ENCODE data around the gene ARF3.
A peak's percentile ranks its signal among the peaks of the same experiment; 100 is the strongest.

Gene ARF3

DNA sequence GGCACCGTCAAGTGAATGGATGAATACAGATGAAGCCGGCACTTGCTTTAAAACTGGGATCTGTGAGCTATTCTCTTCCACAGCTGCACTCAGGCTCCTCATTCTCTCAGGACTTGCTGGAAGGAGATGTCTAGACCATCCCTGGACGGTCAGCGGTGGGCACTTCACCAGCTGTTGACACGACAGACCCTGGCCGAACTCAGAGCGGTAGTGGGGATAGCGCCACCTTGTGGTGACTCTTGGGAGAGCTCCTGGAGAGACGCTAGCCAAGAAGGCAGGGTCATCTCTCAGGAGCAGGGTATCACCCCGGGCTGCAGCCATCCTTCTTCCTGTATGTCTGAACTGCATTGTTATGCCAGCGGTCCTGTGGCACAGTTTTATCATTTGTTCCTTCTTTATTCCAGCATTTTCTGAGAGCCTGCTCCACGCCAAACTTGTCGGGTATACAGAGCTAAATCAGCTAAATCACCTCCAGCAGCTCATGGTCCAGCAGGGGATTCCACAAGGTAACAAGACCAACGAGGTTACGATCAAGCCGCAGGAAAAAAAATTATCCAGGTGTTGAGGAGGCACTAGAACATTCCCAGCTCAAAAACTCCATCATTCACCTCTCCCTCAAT is 30.9 kb upstream of the ARF3 start:
- ATAC-seq: peak; percentile 80
- Mint-ChIP-seq H3K27ac (no peak overlapping the region), H3K4me1 (peaks cover 11% of the 10 kb centered on the region), H3K4me3 (no peak overlapping the region), H3K9me3 (no peaks in the 10 kb centered on the region), H3K36me3 (no peaks in the 10 kb centered on the region)
- DNase-seq (ENCODE audit: low spot score in 2 of 2): peak; percentile 85 to 94

DNA sequence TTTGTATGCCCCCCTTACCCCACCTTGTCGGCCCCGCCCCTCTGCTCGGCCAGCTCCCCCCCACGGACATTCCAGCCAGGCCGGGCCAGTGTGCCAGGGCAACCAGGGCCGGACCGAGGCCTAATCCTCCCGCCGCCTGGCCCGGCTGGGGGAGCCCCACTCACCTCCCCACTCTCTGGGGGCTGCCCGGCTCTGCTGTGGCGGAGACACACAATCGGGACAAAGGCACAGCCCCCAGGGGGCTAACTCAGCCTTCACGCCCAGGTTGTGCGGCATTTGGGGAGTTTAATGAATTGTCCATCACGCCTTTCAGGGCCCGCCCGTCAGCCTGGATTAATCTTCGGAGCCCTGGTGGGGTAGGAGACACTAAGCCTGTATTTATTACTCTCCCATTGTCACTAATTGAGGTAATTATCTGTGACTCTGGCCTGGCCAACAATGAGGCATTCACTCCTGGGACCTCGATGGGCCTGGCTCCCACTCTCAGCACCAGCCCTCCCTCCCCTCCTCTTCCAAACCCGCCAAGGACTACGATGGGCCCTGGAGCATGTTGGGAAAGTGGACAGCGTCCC is 29.5 kb upstream of the ARF3 start:
- no peak for DNase-seq (ENCODE audit: low spot score in 2 of 2)
- Mint-ChIP-seq H3K36me3 (peaks cover 3% of the 10 kb centered on the region), H3K27ac (no peak overlapping the region), H3K4me3 (no peak overlapping the region), H3K4me1 (peaks cover 21% of the 10 kb centered on the region), H3K9me3 (no peaks in the 10 kb centered on the region)
- ATAC-seq: no peak

DNA sequence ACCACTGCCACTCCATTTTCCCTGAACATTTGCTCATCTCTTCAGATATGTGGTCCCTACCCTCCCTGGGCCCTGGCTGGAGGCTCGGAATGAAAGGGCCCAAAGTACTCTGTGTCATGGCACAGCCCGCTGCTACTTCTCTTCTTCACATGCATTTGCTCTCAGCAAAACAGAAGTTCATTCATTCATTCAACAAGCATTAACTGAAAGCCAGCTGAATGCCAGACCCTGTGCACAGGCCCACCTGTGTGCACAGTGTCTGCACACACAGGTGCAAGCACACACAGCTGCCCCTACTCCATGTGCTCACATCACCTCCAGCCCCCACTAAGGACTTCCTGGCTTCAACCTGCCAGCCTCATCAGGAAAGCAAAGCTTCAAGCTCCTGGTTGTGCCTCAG is 28.6 kb upstream of the ARF3 start:
- Mint-ChIP-seq H3K4me1 (peaks cover 30% of the 10 kb centered on the region), H3K36me3 (peaks cover 8% of the 10 kb centered on the region), H3K4me3 (no peak overlapping the region), H3K27ac (no peak overlapping the region), H3K9me3 (no peaks in the 10 kb centered on the region)
- no peak for ATAC-seq
- DNase-seq (ENCODE audit: low spot score in 2 of 2): no peak

DNA sequence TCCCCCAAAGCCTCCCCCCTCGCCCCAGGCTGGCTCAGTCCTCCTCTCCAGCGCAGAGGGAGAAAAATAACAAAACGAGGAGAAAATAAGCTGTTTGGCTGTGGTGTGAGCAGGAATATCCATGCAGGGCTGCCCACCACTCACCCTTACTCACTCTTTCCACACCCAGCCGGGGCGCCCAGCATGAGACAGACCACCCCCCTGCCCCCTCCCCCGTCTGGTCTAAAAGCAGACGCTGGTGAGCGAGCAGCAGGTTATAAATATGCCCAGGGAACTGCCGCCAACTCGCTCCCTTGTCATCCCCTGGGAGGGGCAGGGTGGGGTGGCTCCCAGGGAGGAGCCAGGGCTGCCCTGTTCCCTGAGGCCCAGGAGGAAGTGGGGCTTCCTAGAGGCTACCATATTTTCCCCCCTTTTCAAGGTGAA is 28.2 kb upstream of the ARF3 start:
- ATAC-seq: no peak
- H3K9me3 Mint-ChIP-seq: no peaks in the 10 kb centered on the region

DNA sequence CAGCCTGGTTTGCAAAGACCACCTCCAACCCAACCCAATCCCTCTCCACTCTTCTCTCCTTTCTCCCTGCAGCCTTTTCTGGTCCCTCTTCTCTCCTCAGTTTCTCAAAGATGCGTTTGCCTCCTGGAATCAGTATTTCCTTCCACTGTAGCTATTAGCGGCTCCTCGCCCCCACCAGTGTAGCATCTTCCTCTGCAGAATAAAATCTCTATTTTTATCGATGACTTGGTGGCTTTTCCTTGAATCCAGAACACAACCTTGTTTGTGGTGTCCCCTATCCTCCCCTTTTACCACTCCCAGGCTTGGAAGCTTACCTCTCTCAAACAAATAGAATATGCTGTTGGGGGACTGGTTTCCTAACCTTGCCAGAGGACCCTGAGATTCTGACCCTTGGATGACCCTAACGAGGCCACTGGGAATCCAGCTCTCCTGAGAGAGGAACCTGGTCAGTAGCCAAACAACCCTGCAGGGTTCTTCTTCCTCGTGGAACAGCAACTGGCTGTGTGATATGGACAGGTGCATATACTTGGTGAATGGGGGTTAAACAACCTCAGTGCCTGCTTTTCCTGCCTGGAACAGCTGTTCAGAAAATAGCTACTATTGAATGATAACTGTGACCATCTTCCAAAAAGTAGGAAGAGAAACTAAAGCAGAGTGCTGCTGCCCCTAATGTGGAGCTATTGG is 25.3 kb upstream of the ARF3 start:
- H3K36me3 Mint-ChIP-seq: peaks cover 12% of the 10 kb centered on the region
- no peak for DNase-seq (ENCODE audit: low spot score in 2 of 2)
- H3K9me3 Mint-ChIP-seq: no peaks in the 10 kb centered on the region
- H3K4me3 Mint-ChIP-seq: peak overlapping the region; percentile 80
- no peak overlapping the region for H3K27ac Mint-ChIP-seq
- H3K4me1 Mint-ChIP-seq: peaks cover 52% of the 10 kb centered on the region
- ATAC-seq: no peak

More for the DNA sequence above, 28.2 kb upstream of the ARF3 start:
- Mint-ChIP-seq H3K36me3 (peaks cover 8% of the 10 kb centered on the region), H3K4me3 (no peak overlapping the region), H3K27ac (no peak overlapping the region), H3K4me1 (peaks cover 34% of the 10 kb centered on the region)
- no peak for DNase-seq (ENCODE audit: low spot score in 2 of 2)

DNA sequence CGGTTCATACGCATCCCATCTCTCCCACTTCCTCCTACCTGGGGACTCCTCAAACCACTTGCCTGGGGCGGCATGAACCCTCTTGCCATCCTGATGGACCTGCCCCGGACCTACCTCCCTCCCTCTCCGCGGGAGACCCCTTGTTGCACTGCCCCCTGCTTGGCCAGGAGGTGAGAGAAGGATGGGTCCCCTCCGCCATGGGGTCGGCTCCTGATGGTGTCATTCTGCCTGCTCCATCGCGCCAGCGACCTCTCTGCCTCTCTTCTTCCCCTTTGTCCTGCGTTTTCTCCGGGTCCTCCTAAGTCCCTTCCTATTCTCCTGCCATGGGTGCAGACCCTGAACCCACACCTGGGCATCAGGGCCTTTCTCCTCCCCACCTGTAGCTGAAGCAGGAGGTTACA is 24.5 kb upstream of the ARF3 start:
- ATAC-seq (no peak), DNase-seq (ENCODE audit: low spot score in 2 of 2) (no peak)
- Mint-ChIP-seq H3K4me3 (peak overlapping the region; percentile 80), H3K36me3 (peaks cover 14% of the 10 kb centered on the region), H3K4me1 (peaks cover 57% of the 10 kb centered on the region), H3K27ac (peak overlapping the region; percentile 74), H3K9me3 (no peaks in the 10 kb centered on the region)

DNA sequence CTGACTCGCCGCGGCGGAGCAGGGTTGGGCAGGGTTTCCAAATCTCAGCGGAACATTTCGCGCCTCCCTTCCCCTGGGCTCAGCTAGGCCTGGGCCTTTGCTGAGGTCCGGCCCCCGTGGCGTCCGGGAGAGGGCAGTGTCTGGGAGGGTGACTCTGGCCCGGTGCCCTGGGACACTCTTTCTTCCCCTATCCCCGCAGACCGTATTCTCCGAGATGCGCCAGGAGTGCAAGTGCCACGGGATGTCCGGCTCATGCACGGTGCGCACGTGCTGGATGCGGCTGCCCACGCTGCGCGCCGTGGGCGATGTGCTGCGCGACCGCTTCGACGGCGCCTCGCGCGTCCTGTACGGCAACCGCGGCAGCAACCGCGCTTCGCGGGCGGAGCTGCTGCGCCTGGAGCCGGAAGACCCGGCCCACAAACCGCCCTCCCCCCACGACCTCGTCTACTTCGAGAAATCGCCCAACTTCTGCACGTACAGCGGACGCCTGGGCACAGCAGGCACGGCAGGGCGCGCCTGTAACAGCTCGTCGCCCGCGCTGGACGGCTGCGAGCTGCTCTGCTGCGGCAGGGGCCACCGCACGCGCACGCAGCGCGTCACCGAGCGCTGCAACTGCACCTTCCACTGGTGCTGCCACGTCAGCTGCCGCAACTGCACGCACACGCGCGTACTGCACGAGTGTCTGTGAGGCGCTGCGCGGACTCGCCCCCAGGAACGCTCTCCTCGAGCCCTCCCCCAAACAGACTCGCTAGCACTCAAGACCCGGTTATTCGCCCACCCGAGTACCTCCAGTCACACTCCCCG is 23.9 kb upstream of the ARF3 start:
- peaks cover 59% of the 10 kb centered on the region for H3K4me1 Mint-ChIP-seq
- DNase-seq (ENCODE audit: low spot score in 2 of 2) (peak in 1 of 2 donors; percentile 10), ATAC-seq (peak; percentile 34)
- H3K36me3 Mint-ChIP-seq: peaks cover 14% of the 10 kb centered on the region
- H3K4me3 Mint-ChIP-seq: peak overlapping the region; percentile 80
- no peaks in the 10 kb centered on the region for H3K9me3 Mint-ChIP-seq
- H3K27ac Mint-ChIP-seq: peak overlapping the region; percentile 74

DNA sequence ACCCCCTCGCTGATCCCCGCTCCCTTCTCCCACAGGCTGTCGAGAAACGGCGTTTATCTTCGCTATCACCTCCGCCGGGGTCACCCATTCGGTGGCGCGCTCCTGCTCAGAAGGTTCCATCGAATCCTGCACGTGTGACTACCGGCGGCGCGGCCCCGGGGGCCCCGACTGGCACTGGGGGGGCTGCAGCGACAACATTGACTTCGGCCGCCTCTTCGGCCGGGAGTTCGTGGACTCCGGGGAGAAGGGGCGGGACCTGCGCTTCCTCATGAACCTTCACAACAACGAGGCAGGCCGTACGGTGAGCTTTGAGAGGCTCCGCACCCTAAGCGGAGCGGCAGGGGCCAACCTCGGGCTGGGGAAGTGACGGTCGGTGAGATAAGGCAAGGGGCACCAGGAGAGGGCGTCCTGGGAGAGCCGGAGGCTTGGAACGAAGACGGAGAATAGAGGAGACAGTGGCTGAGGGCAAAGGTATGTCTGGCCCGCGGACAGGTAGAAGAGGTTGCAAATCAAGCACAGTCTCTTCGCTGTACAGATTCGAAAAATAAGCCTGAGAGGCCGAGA is 23.2 kb upstream of the ARF3 start:
- peaks cover 59% of the 10 kb centered on the region for H3K4me1 Mint-ChIP-seq
- no peaks in the 10 kb centered on the region for H3K9me3 Mint-ChIP-seq
- no peak for ATAC-seq
- H3K27ac Mint-ChIP-seq: peak overlapping the region; percentile 60
- H3K4me3 Mint-ChIP-seq: peak overlapping the region; percentile 80
- peaks cover 14% of the 10 kb centered on the region for H3K36me3 Mint-ChIP-seq
- peak in 1 of 2 donors; percentile 73 for DNase-seq (ENCODE audit: low spot score in 2 of 2)

DNA sequence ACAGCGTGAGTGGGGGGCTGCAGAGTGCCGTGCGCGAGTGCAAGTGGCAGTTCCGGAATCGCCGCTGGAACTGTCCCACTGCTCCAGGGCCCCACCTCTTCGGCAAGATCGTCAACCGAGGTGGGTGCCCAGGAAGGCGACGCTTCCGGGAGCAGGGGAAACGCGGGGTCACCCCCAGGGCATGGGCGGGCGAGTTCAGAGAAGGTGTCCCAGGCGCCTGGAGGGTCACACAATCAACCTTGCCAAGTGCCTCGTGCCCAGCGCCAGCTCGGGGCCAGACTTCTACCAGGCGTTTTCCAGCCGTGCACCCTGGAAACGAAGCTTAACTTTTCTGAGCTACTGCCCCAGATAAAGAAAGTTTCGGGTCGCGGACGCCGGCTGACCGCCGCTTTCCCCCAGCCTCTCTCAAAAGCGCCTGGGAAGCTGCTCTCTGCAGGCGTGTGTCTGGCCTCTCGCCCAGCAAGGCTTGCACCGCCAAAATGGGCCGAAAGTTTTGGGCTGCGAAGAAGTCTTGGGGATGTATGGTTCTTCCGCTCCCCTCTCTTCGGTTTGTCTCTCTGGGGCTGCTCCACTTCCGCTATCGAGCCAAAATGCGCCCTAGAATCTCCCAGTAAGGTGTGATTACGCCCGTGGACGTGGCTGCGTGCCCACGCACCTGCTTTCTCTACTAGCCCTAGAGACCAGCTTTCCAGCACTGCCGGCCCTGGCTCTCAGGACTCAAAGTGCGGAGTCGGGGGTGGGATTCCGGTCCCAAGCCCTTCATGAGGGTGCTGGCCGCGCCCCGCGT is 22.5 kb upstream of the ARF3 start:
- H3K27ac Mint-ChIP-seq: peak overlapping the region; percentile 60
- DNase-seq (ENCODE audit: low spot score in 2 of 2): peak in 1 of 2 donors; percentile 65
- H3K9me3 Mint-ChIP-seq: no peaks in the 10 kb centered on the region
- peak overlapping the region; percentile 80 for H3K4me3 Mint-ChIP-seq
- H3K36me3 Mint-ChIP-seq: peaks cover 14% of the 10 kb centered on the region
- no peak for ATAC-seq
- H3K4me1 Mint-ChIP-seq: peaks cover 59% of the 10 kb centered on the region

DNA sequence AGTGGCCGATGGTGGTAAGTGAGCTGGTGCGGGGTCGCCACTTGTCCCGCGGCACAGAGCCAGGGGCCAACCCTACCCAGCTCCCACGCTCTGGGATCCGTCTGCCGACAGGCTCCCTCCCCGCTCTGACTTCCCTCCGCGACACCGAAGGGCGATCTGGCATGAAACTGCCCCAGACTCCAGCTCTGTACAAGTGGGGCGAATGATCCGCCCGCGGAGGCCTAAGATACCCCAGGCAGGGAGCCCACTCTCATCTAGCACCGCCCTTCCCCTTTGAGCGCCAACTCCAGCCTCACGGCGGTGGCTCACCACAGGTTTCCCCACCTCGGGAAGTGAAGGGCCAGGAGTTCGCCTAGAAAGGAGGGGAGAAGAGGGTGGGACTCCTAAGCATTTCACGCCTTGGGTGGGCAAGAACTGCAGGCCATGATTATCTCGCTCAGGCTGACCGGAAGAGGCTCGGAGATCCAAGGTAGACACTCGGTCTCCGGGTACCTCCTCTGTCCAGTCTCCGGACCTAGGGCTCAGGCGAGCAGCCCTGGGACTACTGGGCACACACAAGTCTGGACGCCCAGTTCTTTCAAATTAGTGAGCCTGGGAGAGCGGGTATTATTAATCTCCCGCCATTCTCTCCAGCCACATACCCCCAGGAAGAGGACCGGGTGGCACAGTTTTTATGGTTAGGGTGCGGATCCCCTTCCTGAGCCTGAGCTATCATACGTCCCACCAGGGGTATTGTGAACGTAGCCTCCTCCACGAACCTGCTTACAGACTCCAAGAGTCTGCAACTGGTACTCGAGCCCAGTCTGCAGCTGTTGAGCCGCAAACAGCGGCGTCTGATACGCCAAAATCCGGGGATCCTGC is 21.7 kb upstream of the ARF3 start:
- H3K27ac Mint-ChIP-seq: peak overlapping the region; percentile 78
- peak overlapping the region; percentile 80 for H3K4me3 Mint-ChIP-seq
- no peak for ATAC-seq
- H3K36me3 Mint-ChIP-seq: peaks cover 14% of the 10 kb centered on the region
- H3K9me3 Mint-ChIP-seq: no peaks in the 10 kb centered on the region
- DNase-seq (ENCODE audit: low spot score in 2 of 2): peak in 1 of 2 donors; percentile 64
- peaks cover 64% of the 10 kb centered on the region for H3K4me1 Mint-ChIP-seq

DNA sequence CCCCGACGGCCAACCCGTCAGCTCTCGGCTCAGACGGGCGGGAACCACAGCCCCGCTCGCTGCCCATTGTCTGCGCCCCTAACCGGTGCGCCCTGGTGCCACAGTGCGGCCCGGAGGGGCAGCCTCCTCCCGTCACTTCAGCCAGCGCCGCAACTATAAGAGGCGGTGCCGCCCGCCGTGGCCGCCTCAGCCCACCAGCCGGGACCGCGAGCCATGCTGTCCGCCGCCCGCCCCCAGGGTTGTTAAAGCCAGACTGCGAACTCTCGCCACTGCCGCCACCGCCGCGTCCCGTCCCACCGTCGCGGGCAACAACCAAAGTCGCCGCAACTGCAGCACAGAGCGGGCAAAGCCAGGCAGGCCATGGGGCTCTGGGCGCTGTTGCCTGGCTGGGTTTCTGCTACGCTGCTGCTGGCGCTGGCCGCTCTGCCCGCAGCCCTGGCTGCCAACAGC is 21.0 kb upstream of the ARF3 start, which contains the start of gene WNT1:
TSS of gene WNT1 (plus strand) at position 32 of the 450 bp plus-strand sequence. CDS start at position 361, 329 bp downstream.
- no peak for DNase-seq (ENCODE audit: low spot score in 2 of 2)
- H3K27ac Mint-ChIP-seq: peak within 1 kb of the TSS; percentile 89
- peak within 1 kb of the TSS; percentile 80 for H3K4me3 Mint-ChIP-seq
- H3K36me3 Mint-ChIP-seq: peaks cover 14% of the 10 kb centered on the region
- peaks cover 70% of the 10 kb centered on the region for H3K4me1 Mint-ChIP-seq
- no peaks in the 10 kb centered on the region for H3K9me3 Mint-ChIP-seq
- ATAC-seq: peak; percentile 3

DNA sequence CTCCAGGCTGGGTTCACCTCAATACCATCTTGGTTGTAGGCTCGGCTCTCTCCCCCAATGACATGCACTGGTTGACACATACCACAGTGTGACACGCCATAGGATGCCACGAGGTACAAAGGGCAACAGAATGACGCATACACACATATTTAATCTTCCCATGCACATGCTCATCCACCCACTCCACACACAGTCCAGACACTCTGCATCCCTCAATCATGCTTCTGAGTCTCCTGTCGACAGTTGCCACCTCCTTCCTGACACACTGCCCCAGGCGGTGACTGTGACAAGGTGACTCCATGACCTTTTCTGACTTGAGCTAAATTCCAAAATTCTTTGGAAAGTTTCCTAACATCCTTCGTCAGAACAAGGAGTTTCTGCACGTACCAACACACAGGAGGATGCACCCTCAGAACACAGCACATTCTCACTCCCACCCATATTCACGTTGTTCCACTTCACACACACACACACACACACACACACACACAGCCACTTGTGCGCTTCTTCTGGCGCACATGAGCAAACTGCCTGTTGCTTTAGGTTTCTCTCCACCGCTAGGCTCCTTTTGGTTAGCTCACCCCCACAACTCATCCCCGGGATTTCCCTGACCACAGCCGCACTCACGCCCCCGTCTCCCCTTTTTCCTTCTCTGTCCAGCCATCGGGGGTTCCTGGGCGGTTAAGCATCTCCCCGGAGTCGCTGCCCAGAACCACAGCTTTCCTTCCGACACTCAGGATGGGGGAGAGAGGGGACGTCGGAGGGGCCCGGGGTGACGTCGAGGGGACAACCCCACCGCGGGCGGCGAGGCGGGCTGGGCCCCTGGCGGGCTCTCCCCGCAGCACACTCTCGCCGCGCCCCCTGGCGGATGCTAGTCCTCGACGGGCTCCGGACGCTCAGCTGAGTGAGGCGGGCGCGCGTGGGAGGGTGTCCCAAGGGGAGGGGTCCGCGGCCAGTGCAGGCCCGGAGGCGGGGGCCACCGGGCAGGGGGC is 20.3 kb upstream of the ARF3 start:
- no peaks in the 10 kb centered on the region for H3K9me3 Mint-ChIP-seq
- H3K4me3 Mint-ChIP-seq: peak overlapping the region; percentile 80
- peak; percentile 81 to 90 for DNase-seq (ENCODE audit: low spot score in 2 of 2)
- peak; percentile 75 for ATAC-seq
- peaks cover 76% of the 10 kb centered on the region for H3K4me1 Mint-ChIP-seq
- peak overlapping the region; percentile 89 for H3K27ac Mint-ChIP-seq
- peaks cover 14% of the 10 kb centered on the region for H3K36me3 Mint-ChIP-seq

Data from stimulated activated effector memory CD8-positive, alpha-beta T cell treated with anti-CD3 and anti-CD28 coated beads, Interleukin-12 subunit alpha, Interleukin-12 subunit beta, amount 100 ng/mL, for 72 hours (primary cell).